Activated T-cell treated with anti-CD3 and anti-CD28 coated beads, Interleukin-2, amount 50 U/mL, for 4 hours (primary cell): ENCODE data around the gene DGKG. TPM values are rescaled to one million over a fixed set of nuclear protein-coding genes. Genes with fewer than 3 reads are reported as not detected.

Experiments used
- ATAC-seq, 2 donors: fragments of 200-7000 bp; cut with Tn5 transposase; one replicate each; pipeline ENCODE4 v1.10.0; 2021
- DNase-seq: peaks from one replicate; pipeline ENCODE4 v3.0.0-alpha.2; 2020
- H3K27me3 Mint-ChIP-seq: one replicate; pipeline ENCODE4 v1.8.0; 2021; ENCODE audit warnings: low read depth, mixed read lengths
- H3K36me3 Mint-ChIP-seq: one replicate; pipeline ENCODE4 v1.8.0; 2022; ENCODE audit warnings: mixed read lengths; ENCODE audit not compliant: insufficient read depth
- H3K4me1 Mint-ChIP-seq: one replicate; pipeline ENCODE4 v1.8.0; 2021; ENCODE audit warnings: low read depth, mixed read lengths
- H3K4me3 Mint-ChIP-seq: one replicate; pipeline ENCODE4 v1.8.0; 2021; ENCODE audit warnings: mild to moderate bottlenecking, moderate library complexity, mixed read lengths
- H3K9me3 Mint-ChIP-seq: one replicate; pipeline ENCODE4 v1.8.0; 2021; ENCODE audit warnings: mixed read lengths
- total RNA-seq, 3 donors: library from RNA; stranded (reverse); gene quantifications; one replicate each; pipeline ENCODE4 v1.2.1, GENCODE V29; 2021

DGKG gene
- total RNA-seq, 3 donors from 2014 or later: 0.27 to 1.2 (median 0.40) TPM

GRCh38 chr3:186218421-186218820 lies 143.6 kb downstream of the DGKG start:
- Mint-ChIP-seq H3K4me3 (no peak overlapping the region), H3K36me3 (no peaks in the 10 kb centered on the region), H3K4me1 (peaks cover 6% of the 10 kb centered on the region), H3K27me3 (peaks cover 5% of the 10 kb centered on the region), H3K9me3 (no peaks in the 10 kb centered on the region)
- ATAC-seq: no peak
- DNase-seq: no peak

GRCh38 chr3:186217820-186218164 lies 144.2 kb downstream of the DGKG start:
- Mint-ChIP-seq H3K27me3 (peaks cover 5% of the 10 kb centered on the region), H3K36me3 (no peaks in the 10 kb centered on the region), H3K9me3 (no peaks in the 10 kb centered on the region), H3K4me3 (no peak overlapping the region), H3K4me1 (peaks cover 6% of the 10 kb centered on the region)
- DNase-seq: no peak
- ATAC-seq: peak; percentile 69 to 73

GRCh38 chr3:186216900-186217819 lies 144.9 kb downstream of the DGKG start:
- H3K9me3 Mint-ChIP-seq: no peaks in the 10 kb centered on the region
- no peak for DNase-seq
- peaks cover 5% of the 10 kb centered on the region for H3K27me3 Mint-ChIP-seq
- no peak overlapping the region for H3K4me3 Mint-ChIP-seq
- H3K36me3 Mint-ChIP-seq: no peaks in the 10 kb centered on the region
- H3K4me1 Mint-ChIP-seq: peaks cover 6% of the 10 kb centered on the region
- no peak for ATAC-seq

GRCh38 chr3:186214670-186215069 lies 147.4 kb downstream of the DGKG start:
- H3K27me3 Mint-ChIP-seq: peaks cover 10% of the 10 kb centered on the region
- peaks cover 6% of the 10 kb centered on the region for H3K4me1 Mint-ChIP-seq
- DNase-seq (no peak), ATAC-seq (no peak)
- no peaks in the 10 kb centered on the region for H3K9me3 Mint-ChIP-seq
- H3K4me3 Mint-ChIP-seq: no peak overlapping the region
- H3K36me3 Mint-ChIP-seq: no peaks in the 10 kb centered on the region

- H3K27me3 Mint-ChIP-seq: peaks cover 12% of the 10 kb centered on the region
These were observed 148.1 kb downstream of the DGKG start for GRCh38 chr3:186213946-186214345.

GRCh38 chr3:186212611-186213010 lies 149.4 kb downstream of the DGKG start:
- ATAC-seq: no peak
- peaks cover 5% of the 10 kb centered on the region for H3K4me1 Mint-ChIP-seq
- no peaks in the 10 kb centered on the region for H3K9me3 Mint-ChIP-seq
- no peak for DNase-seq
- H3K27me3 Mint-ChIP-seq: peaks cover 12% of the 10 kb centered on the region
- H3K36me3 Mint-ChIP-seq: no peaks in the 10 kb centered on the region
- no peak overlapping the region for H3K4me3 Mint-ChIP-seq

More at GRCh38 chr3:186213946-186214345, 148.1 kb downstream of the DGKG start:
- ATAC-seq: no peak
- H3K9me3 Mint-ChIP-seq: no peaks in the 10 kb centered on the region
- no peak for DNase-seq
- no peak overlapping the region for H3K4me3 Mint-ChIP-seq
- H3K36me3 Mint-ChIP-seq: no peaks in the 10 kb centered on the region
- H3K4me1 Mint-ChIP-seq: peaks cover 6% of the 10 kb centered on the region

GRCh38 chr3:186210852-186211500 lies 151.1 kb downstream of the DGKG start:
- peaks cover 5% of the 10 kb centered on the region for H3K4me1 Mint-ChIP-seq
- H3K27me3 Mint-ChIP-seq: peaks cover 12% of the 10 kb centered on the region
- no peaks in the 10 kb centered on the region for H3K36me3 Mint-ChIP-seq
- H3K9me3 Mint-ChIP-seq: no peaks in the 10 kb centered on the region
- ATAC-seq (no peak), DNase-seq (no peak)
- H3K4me3 Mint-ChIP-seq: no peak overlapping the region

- DNase-seq: no peak
- H3K9me3 Mint-ChIP-seq: no peaks in the 10 kb centered on the region
- H3K4me3 Mint-ChIP-seq: no peak overlapping the region
- no peak for ATAC-seq
- no peaks in the 10 kb centered on the region for H3K36me3 Mint-ChIP-seq
- peaks cover 5% of the 10 kb centered on the region for H3K4me1 Mint-ChIP-seq
- peaks cover 12% of the 10 kb centered on the region for H3K27me3 Mint-ChIP-seq
These were observed 152.0 kb downstream of the DGKG start for GRCh38 chr3:186209810-186210752.

GRCh38 chr3:186208296-186208989 lies 153.6 kb downstream of the DGKG start:
- Mint-ChIP-seq H3K9me3 (no peaks in the 10 kb centered on the region), H3K36me3 (no peaks in the 10 kb centered on the region), H3K27me3 (peaks cover 7% of the 10 kb centered on the region), H3K4me3 (no peak overlapping the region), H3K4me1 (peaks cover 2% of the 10 kb centered on the region)
- ATAC-seq: no peak
- DNase-seq: no peak

- Mint-ChIP-seq H3K9me3 (no peaks in the 10 kb centered on the region), H3K4me3 (no peak overlapping the region), H3K4me1 (peaks cover 2% of the 10 kb centered on the region), H3K36me3 (no peaks in the 10 kb centered on the region), H3K27me3 (peaks cover 11% of the 10 kb centered on the region)
- ATAC-seq: no peak
- no peak for DNase-seq
These were observed 154.5 kb downstream of the DGKG start for GRCh38 chr3:186207515-186207914.

GRCh38 chr3:186200726-186201125 lies 161.3 kb downstream of the DGKG start:
- ATAC-seq (no peak), DNase-seq (no peak)
- peaks cover 5% of the 10 kb centered on the region for H3K27me3 Mint-ChIP-seq
- no peaks in the 10 kb centered on the region for H3K36me3 Mint-ChIP-seq
- H3K4me3 Mint-ChIP-seq: no peak overlapping the region
- H3K9me3 Mint-ChIP-seq: no peaks in the 10 kb centered on the region
- no peaks in the 10 kb centered on the region for H3K4me1 Mint-ChIP-seq

- ATAC-seq: no peak
- DNase-seq: no peak
- no peak overlapping the region for H3K4me3 Mint-ChIP-seq
- H3K36me3 Mint-ChIP-seq: no peaks in the 10 kb centered on the region
- H3K9me3 Mint-ChIP-seq: no peaks in the 10 kb centered on the region
- H3K27me3 Mint-ChIP-seq: peaks cover 22% of the 10 kb centered on the region
- H3K4me1 Mint-ChIP-seq: peaks cover 6% of the 10 kb centered on the region
These were observed 163.6 kb downstream of the DGKG start for GRCh38 chr3:186198442-186198841.

GRCh38 chr3:186194451-186194811 lies 167.6 kb downstream of the DGKG start:
- no peak overlapping the region for H3K4me3 Mint-ChIP-seq

More at GRCh38 chr3:186194451-186194811, 167.6 kb downstream of the DGKG start:
- ATAC-seq (no peak), DNase-seq (no peak)
- peaks cover 6% of the 10 kb centered on the region for H3K4me1 Mint-ChIP-seq
- no peaks in the 10 kb centered on the region for H3K36me3 Mint-ChIP-seq
- peaks cover 45% of the 10 kb centered on the region for H3K27me3 Mint-ChIP-seq
- no peaks in the 10 kb centered on the region for H3K9me3 Mint-ChIP-seq
